Upper lobe of right lung (tissue), 1 donor: ENCODE data around the gene NPB. TPM values are rescaled to one million over a fixed set of nuclear protein-coding genes. Genes with fewer than 3 reads are reported as not detected.
"Not testable (repeated sequence)": the region's sequence is repeated elsewhere in the genome, so short reads cannot be mapped to it uniquely, and the experiment has no call there.

ENCODE experiments used
- ATAC-seq: fragments of 200-7000 bp; cut with Tn5 transposase; one replicate; pipeline ENCODE4 v1.9.1; 2020; ENCODE audit warnings: mild to moderate bottlenecking, moderate library complexity
- DNase-seq: peaks from one replicate; pipeline ENCODE4 v3.0.0-alpha.2; 2020
- H3K27ac ChIP-seq: fragments of 200-600 bp; one replicate; pipeline ENCODE4 v1.8.0; 2022
- H3K27me3 ChIP-seq: fragments of 200-600 bp; one replicate; pipeline ENCODE4 v1.8.0; 2022; ENCODE audit warnings: mild to moderate bottlenecking
- H3K36me3 ChIP-seq: fragments of 200-600 bp; one replicate; pipeline ENCODE4 v1.8.0; 2022
- H3K4me1 ChIP-seq: fragments of 200-600 bp; one replicate; pipeline ENCODE4 v1.8.0; 2022
- H3K4me3 ChIP-seq: fragments of 200-600 bp; one replicate; pipeline ENCODE4 v1.8.0; 2022; ENCODE audit warnings: mild to moderate bottlenecking
- H3K9me3 ChIP-seq: fragments of 200-600 bp; one replicate; pipeline ENCODE4 v1.8.0; 2022
- intact Hi-C: fragments of 100-400 bp; cut with DNase I; formaldehyde crosslinking; loops from one replicate; pipeline ENCODE4 v1.11.0; 2022
- total RNA-seq: library from RNA; stranded (reverse); fragmentation: NEBNext Ultra II Directional; extraction: Animal tissue kit (Norgen Biotek cat#: 25700); gene quantifications from one replicate; pipeline ENCODE4 v1.2.1, GENCODE V29; 2021
- TF ChIP-seq, protein P1 (sequence below): fragments of 200-600 bp; IDR thresholded peaks from one replicate; pipeline ENCODE4 v1.8.0; 2022; ENCODE audit warnings: antibody characterized with exemption
- donor health status: DM: no; HTN: yes; CAD: no; lungs with severe emphysema.

NPB gene
- total RNA-seq, 1 donor from 2014 or later = 0.55 TPM

DNA sequence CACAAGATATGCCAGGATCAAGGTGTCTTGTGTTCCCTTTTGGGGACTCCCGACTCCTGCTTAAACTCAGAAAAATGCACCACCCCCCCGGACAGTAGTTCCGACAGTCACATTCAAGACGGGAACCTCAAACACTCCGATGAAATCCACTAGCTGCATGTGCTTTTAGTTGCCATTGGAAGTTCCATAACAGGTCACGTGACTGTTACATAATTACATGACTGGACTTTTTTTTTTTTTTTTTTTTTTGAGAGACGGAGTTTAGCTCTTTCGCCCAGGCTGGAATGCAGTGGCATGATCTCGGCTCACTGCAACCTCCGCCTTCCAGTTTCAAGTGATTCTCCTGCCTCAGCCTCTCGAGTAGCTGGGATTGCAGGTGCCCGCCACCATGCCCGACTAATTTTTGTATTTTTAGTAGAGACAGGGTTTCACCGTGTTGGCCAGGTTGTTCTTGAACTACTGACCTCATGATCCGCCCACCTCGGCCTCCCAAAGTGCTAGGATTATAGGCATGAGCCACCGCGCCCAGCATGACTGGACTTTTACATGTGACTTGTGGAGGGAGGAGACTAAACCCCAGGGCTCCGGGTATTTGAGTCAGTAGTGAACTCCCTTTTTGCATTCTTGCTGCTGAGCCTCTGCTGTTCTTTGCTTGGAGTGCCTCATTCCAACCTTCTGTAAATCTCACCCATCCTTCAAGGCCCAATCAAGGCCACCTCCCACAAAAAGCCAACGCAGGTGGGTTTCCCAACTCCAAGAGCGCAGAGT, 14.4 kb downstream of the NPB start:
- Histone ChIP-seq H3K9me3 (no peaks in the 10 kb centered on the region), H3K27me3 (no peaks in the 10 kb centered on the region), H3K36me3 (peaks cover 48% of the 10 kb centered on the region), H3K4me3 (peak overlapping the region; percentile 77), H3K4me1 (peaks cover 19% of the 10 kb centered on the region), H3K27ac (no peak overlapping the region)
- ATAC-seq = peak; percentile 4
- DNase-seq = no peak
- TF ChIP-seq, protein P1, sequence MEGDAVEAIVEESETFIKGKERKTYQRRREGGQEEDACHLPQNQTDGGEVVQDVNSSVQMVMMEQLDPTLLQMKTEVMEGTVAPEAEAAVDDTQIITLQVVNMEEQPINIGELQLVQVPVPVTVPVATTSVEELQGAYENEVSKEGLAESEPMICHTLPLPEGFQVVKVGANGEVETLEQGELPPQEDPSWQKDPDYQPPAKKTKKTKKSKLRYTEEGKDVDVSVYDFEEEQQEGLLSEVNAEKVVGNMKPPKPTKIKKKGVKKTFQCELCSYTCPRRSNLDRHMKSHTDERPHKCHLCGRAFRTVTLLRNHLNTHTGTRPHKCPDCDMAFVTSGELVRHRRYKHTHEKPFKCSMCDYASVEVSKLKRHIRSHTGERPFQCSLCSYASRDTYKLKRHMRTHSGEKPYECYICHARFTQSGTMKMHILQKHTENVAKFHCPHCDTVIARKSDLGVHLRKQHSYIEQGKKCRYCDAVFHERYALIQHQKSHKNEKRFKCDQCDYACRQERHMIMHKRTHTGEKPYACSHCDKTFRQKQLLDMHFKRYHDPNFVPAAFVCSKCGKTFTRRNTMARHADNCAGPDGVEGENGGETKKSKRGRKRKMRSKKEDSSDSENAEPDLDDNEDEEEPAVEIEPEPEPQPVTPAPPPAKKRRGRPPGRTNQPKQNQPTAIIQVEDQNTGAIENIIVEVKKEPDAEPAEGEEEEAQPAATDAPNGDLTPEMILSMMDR = no peak
- intact Hi-C loops = no loop called here

DNA sequence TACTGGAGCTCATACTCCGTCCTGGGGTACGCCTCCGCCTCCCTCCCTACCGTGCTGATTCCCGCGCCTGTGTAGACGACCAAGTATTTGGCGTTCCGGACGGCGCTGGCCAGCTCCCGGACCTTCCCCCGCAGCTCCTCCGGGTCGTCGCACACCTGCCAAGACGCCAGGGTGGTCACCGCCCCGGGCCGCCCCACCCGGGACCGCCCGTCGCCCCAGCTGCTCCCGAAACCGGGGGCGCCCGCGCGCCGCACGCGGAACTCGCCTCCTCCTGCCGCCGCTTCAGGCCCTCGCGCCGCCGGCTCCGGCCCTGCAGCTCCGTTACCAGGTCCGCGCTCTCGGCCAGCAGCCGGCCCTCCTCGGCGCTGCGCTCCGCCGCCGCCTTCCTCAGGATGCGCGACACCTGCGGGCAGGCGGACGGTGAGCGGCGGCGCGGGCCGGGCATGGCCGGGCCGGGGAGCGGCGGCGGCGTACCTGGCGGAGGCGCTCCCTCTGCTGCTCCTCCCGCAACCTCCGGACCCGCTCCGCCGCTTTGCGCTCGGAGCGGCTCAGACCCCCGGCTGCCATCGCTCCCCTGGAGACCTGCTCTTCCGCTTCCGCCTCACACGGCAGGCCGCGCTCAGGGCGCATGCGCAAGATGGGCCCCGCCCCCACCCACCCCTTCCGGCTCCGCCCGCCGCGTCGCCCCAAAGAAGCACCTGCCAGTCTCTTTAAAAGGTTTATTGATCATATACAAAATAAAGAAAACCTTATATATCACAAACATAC, 15.7 kb downstream of the NPB start, which contains the start of gene SIRT7:
SIRT7 (minus strand) TSS at position 612 of the 768 bp plus-strand sequence; CDS start at position 567, 45 bp downstream.
- peak; percentile 82 for ATAC-seq

DNA sequence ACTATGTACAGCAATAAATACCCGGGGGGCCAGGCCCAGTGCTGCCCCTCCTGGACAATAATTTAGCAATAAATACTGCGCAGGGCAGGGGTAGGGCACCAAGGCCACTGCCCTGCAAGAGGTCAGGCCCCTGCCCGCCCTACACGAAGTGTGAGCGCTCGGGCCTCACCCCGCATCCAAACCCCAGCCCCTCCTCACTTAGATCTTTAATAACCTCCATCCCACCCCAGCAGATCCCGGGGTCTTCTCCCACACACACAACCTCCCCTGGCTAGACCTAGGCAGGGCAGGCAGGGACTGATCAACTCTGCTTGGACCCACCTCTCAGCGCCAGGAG, 16.3 kb downstream of the NPB start:
- peaks cover 21% of the 10 kb centered on the region for H3K4me1 ChIP-seq
- H3K27me3 ChIP-seq, DNase-seq, H3K9me3 ChIP-seq, intact Hi-C loops: not testable (repeated sequence)
- peaks cover 36% of the 10 kb centered on the region for H3K36me3 ChIP-seq
- ATAC-seq = peak; percentile 1
- peak overlapping the region; percentile 28 for H3K27ac ChIP-seq
- peak overlapping the region; percentile 77 for H3K4me3 ChIP-seq

More for the DNA sequence above, 15.7 kb downstream of the NPB start, which contains the start of gene SIRT7:
- peak within 1 kb of the TSS; percentile 77 for H3K4me3 ChIP-seq
- intact Hi-C loops = no loop called here
- peak within 1 kb of the TSS; percentile 79 for H3K27ac ChIP-seq
- peaks cover 42% of the 10 kb centered on the region for H3K36me3 ChIP-seq
- no peaks in the 10 kb centered on the region for H3K9me3 ChIP-seq
- TF ChIP-seq, protein P1 = no peak
- DNase-seq = peak; percentile 90
- H3K4me1 ChIP-seq = peaks cover 16% of the 10 kb centered on the region
- no peaks in the 10 kb centered on the region for H3K27me3 ChIP-seq

DNA sequence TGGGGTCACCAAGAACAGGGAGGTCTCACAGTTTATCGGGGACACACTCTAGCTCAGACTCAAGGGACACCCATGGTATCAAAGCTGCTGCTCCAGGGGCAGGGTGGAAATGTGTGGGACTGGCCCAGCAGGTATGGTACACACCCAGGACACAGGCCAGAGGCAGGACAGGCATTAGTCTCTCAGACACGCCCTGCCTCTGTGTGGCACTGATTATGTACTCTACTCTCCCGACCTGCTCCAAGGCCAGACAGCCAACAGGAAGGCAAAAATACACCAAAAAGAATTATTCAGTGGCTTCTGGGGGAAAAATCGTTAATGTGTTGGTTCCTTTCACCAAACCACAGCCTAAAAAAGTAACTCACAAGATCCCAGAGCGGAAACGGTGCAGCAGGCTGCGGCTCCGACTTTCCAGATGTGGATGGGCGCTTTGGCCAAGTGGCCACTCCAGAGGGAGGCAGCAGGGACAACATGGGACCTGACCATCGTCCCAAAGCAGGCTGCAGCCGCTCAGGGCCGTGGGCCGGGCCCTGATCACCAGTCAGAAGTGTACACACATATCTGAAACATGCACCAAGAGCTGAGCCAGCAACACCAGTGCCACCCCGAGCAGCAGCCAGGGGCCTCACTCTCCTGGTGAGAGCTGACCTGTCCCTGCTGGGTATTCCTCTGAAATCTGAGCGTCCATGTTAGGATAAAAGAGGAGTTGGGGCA, 17.0 kb downstream of the NPB start:
- TF ChIP-seq, protein P1 = no peak
- Histone ChIP-seq H3K27ac (no peak overlapping the region), H3K4me1 (peaks cover 28% of the 10 kb centered on the region), H3K36me3 (peaks cover 30% of the 10 kb centered on the region), H3K4me3 (no peak overlapping the region), H3K9me3 (no peaks in the 10 kb centered on the region), H3K27me3 (no peaks in the 10 kb centered on the region)
- DNase-seq = no peak
- ATAC-seq = no peak
- intact Hi-C loops = no loop called here

DNA sequence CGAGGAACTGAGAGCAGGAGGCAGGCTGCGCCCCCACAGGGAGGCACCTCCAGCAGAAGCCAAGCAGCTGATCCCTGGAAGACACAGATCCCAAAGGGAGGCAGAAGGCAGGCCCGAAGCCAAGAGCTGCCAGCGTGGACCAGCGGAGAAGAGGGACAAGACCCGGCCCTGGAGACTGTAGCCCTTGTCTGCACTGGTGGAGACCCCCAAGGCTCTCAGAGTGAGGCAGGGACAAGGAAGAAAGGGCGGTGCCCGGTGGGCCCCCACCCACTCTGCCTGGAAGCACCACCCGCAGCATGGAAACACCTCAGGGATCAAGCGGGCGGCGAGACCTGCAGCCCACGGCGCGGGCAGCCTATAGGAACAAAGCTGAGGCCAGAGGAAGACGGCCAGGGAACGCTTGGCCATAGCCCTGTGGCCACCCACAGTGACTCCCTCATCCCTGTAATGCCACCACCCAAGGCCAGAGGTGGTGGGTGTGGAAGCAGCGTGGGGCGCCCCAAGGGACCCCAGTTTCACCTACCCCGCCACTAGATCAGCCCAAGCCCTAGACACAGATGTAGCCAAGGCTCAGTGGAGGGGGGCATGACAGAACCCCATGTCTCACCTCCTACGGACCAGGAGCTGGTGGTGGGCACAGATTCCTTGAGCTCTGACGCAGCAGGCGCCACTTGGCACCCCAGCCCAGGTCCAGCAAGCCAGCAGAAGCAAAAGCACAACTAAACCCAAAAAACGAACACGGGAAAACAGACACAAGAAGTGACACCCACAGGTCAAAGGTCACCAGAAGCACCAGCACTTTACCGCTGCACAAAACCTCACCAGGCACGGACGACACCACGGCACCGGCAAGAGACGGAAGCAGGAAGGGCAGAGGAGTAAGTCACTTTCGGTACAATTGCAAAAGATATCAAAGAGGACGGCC, 18.8 kb downstream of the NPB start:
- ATAC-seq = no peak
- Histone ChIP-seq H3K9me3 (no peaks in the 10 kb centered on the region), H3K4me1 (peaks cover 45% of the 10 kb centered on the region), H3K27me3 (no peaks in the 10 kb centered on the region), H3K27ac (no peak overlapping the region), H3K36me3 (peaks cover 15% of the 10 kb centered on the region), H3K4me3 (no peak overlapping the region)
- DNase-seq = no peak
- TF ChIP-seq, protein P1 = no peak
- intact Hi-C loops = no loop called here
